Dermis microvascular lymphatic vessel endothelial cell (primary cell): ENCODE data around the gene SDSL. TPM values are rescaled to one million over a fixed set of nuclear protein-coding genes. Genes with fewer than 3 reads are reported as not detected.
A peak's percentile ranks its signal among the peaks of the same experiment; 100 is the strongest.

ENCODE experiments used
- DNase-seq, 2 donors: peaks; one replicate each; pipeline versions ENCODE4 v3.0.0 to v3.0.0-alpha.2; 2010; ENCODE audit warnings: low read depth in 2 of 2
- total RNA-seq: library from RNA; depleted of rRNA; stranded (reverse); fragments of >200 nt; gene quantifications from 2 replicates; pipeline ENCODE4 v1.2.1, GENCODE V29; 2014

SDSL gene
- total RNA-seq: 3.3 and 4.0 TPM in 2 replicates

GRCh38 chr12:113422030-113422885 lies at the start of gene SDSL:
Gene SDSL, plus strand, starts transcription at chr12:113422380. Its CDS starts 5,603 bp downstream, at chr12:113427983.
- DNase-seq: peak; percentile 10 to 52

- DNase-seq: no peak
Observed at GRCh38 chr12:113373440-113373839, 48.7 kb upstream of the SDSL start.

- DNase-seq: no peak
Observed at GRCh38 chr12:113373969-113374368, 48.2 kb upstream of the SDSL start.

GRCh38 chr12:113374823-113375428 lies 47.3 kb upstream of the SDSL start:
- no peak for DNase-seq

GRCh38 chr12:113378291-113378690 lies 43.9 kb upstream of the SDSL start:
- no peak for DNase-seq

- DNase-seq: no peak
Observed at GRCh38 chr12:113381220-113381619, 41.0 kb upstream of the SDSL start.

- DNase-seq: no peak
Observed at GRCh38 chr12:113382206-113382605, 40.0 kb upstream of the SDSL start.

- DNase-seq: no peak
Observed at GRCh38 chr12:113384778-113385177, 37.4 kb upstream of the SDSL start.

GRCh38 chr12:113385282-113385882 lies 36.8 kb upstream of the SDSL start:
- DNase-seq: no peak

- DNase-seq: no peak
Observed at GRCh38 chr12:113386866-113387566, 35.2 kb upstream of the SDSL start.

GRCh38 chr12:113387631-113388030 lies 34.5 kb upstream of the SDSL start:
- no peak for DNase-seq

- DNase-seq: no peak
Observed at GRCh38 chr12:113388351-113388750, 33.8 kb upstream of the SDSL start.

- no peak for DNase-seq
Observed at GRCh38 chr12:113390064-113391043, 31.8 kb upstream of the SDSL start.

GRCh38 chr12:113391145-113391544 lies 31.0 kb upstream of the SDSL start:
- no peak for DNase-seq

- DNase-seq: no peak
Observed at GRCh38 chr12:113391650-113392337, 30.4 kb upstream of the SDSL start.

- DNase-seq: no peak
Observed at GRCh38 chr12:113392520-113392919, 29.7 kb upstream of the SDSL start.

GRCh38 chr12:113392988-113393579 lies 29.1 kb upstream of the SDSL start:
- no peak for DNase-seq

- no peak for DNase-seq
Observed at GRCh38 chr12:113393749-113394148, 28.4 kb upstream of the SDSL start.

- no peak for DNase-seq
Observed at GRCh38 chr12:113395119-113395518, 27.1 kb upstream of the SDSL start.

- no peak for DNase-seq
Observed at GRCh38 chr12:113396200-113396599, 26.0 kb upstream of the SDSL start.
